ENCODE measurements around the gene TSPAN11. TPM values are rescaled to one million over a fixed set of nuclear protein-coding genes. Genes with fewer than 3 reads are reported as not detected.

TSPAN11 gene
- total and polyA plus RNA-seq, 2 of the 4 experiments (the other 2 are of a cell fraction) = 0.18 to 0.26 TPM

- TF ChIP-seq RAD21 (IDR thresholded peaks at IDR 0.05; ENCODE audit: low read length) (no peak), SMC3 (IDR thresholded peaks at IDR 0.05; ENCODE audit: low read depth, low read length) (no peak), FOS (IDR thresholded peaks at IDR 0.05; ENCODE audit: low read depth, low read length) (no peak), BHLHE40 (IDR thresholded peaks at IDR 0.05; ENCODE audit: low read depth, low read length) (no peak), RCOR1 (IDR thresholded peaks at IDR 0.05; ENCODE audit: insufficient replicate concordance, low read length) (no peak), MAZ (IDR thresholded peaks at IDR 0.05; ENCODE audit: borderline replicate concordance, low read depth, low read length) (no peak), CEBPB (IDR thresholded peaks at IDR 0.05; ENCODE audit: low read depth, low read length) (no peak), POLR2A (IDR thresholded peaks at IDR 0.05; ENCODE audit: low read depth, low read length) (no peak), RFX5 (IDR thresholded peaks at IDR 0.05; ENCODE audit: low read depth, low read length) (no peak), MAFK (IDR thresholded peaks at IDR 0.05; ENCODE audit: low read depth, low read length) (no peak), CHD1 (IDR thresholded peaks at IDR 0.05; ENCODE audit: low read depth, low read length) (no peak)
- Histone ChIP-seq H2BK120ac (ENCODE audit: low read depth, low read length) (no peak overlapping the region), H3K4me3 (ENCODE audit: insufficient read depth, low read depth, low read length) (no peak overlapping the region), H3K4me2 (ENCODE audit: low read depth, low read length) (no peak overlapping the region), H4K8ac (ENCODE audit: low read depth in 2 of 2, low read length in 2 of 2) (no peak overlapping the region), H3K36me3 (ENCODE audit: control insufficient read depth, insufficient read depth, low read length) (no peaks in the 10 kb centered on the region), H3K79me1 (ENCODE audit: low read depth in 1 of 2, low read length in 2 of 2) (no peaks in the 10 kb centered on the region), H3K14ac (replicated peaks; ENCODE audit: low read depth, low read length) (no peak overlapping the region), H3K27me3 (ENCODE audit: control insufficient read depth, insufficient read depth, low read length) (peaks cover 4% of the 10 kb centered on the region; the same call in 1 of the 2 replicates), H2BK15ac (ENCODE audit: low read depth, low read length) (no peak overlapping the region), H3K4me1 (ENCODE audit: control insufficient read depth, insufficient read depth, low read length) (no peaks in the 10 kb centered on the region), H2AK9ac (replicated peaks; ENCODE audit: low read depth, low read length, poor library complexity) (no peak overlapping the region), H2BK5ac (ENCODE audit: low read depth, low read length, poor library complexity, severe bottlenecking) (no peak overlapping the region), H2BK20ac (ENCODE audit: low read depth, low read length) (no peak overlapping the region), H3K18ac (ENCODE audit: low read depth, low read length) (no peak overlapping the region), H3K27ac (ENCODE audit: insufficient read depth, low read length) (no peak overlapping the region), H2AK5ac (ENCODE audit: low read depth, low read length) (no peak overlapping the region), H3K4ac (ENCODE audit: low read depth, low read length) (no peak overlapping the region), H3K9me1 (ENCODE audit: insufficient read depth, low read length) (no peaks in the 10 kb centered on the region), H4K91ac (ENCODE audit: insufficient read depth, low read depth, low read length) (no peak overlapping the region), H3K56ac (ENCODE audit: extremely low read depth, insufficient read depth, low read length) (no peak overlapping the region), H4K20me1 (ENCODE audit: insufficient read depth, low read length) (no peaks in the 10 kb centered on the region; the same call in 1 of the 2 replicates), H3K9me3 (ENCODE audit: control insufficient read depth, insufficient read depth, low read length) (no peaks in the 10 kb centered on the region), H2AFZ (replicated peaks; ENCODE audit: low read length, poor library complexity) (no peak overlapping the region), H3K9ac (ENCODE audit: low read depth, low read length) (no peak overlapping the region), H3K23ac (ENCODE audit: low read depth, low read length) (no peak overlapping the region), H4K5ac (ENCODE audit: low read depth, low read length) (no peak overlapping the region)
- dilution Hi-C loops (cut with HindIII; ENCODE audit: low sequenced_read_pairs, unreplicated experiment) = no loop called here
- CTCF ChIA-PET = no interaction called here
- 100% methylated on average over 1 of the region's 9 CpGs; no CpG with 5 or more reads in 1 of the 2 experiments for WGBS, 2 experiments (ENCODE audit: extremely low coverage in 2 of 2, insufficient read length in 1 of 2)
- POLR2A ChIA-PET (ENCODE audit: unreplicated experiment) = no interaction called here
- DNase-seq (no peak), ATAC-seq (ENCODE audit: low read depth) (no peak)
- intact Hi-C loops (cut with micrococcal nuclease) = loop anchor here (10.0 kb wide), 1 partner anchor 247 kb away; no protein-coding TSS in a partner anchor
- no TSS peak for BruUV-seq (replicated peaks)
- in situ Hi-C loops (cut with MboI; ENCODE audit: low sequenced_read_pairs) = no loop called here
These were observed 61.5 kb downstream of the TSPAN11 start for GRCh38 chr12:30988086-30988485.

All from IMR-90 (cell line).